H1 (cell line): Measurements from ENCODE around the gene GP1BB. TPM values are rescaled to one million over a fixed set of nuclear protein-coding genes. Genes with fewer than 3 reads are reported as not detected.
A peak's percentile ranks its signal among the peaks of the same experiment; 100 is the strongest.

ENCODE experiments used
- CTCF ChIA-PET: fragments of 300-600 bp; sonication (Branson Sonifier 250); formaldehyde crosslinking; loops from one replicate; lab custom pipeline; 2021; ENCODE audit not compliant: partially characterized antibody; lab: Charles Lee
- POLR2A ChIA-PET: fragments of 300-600 bp; sonication (Branson Sonifier 250); formaldehyde crosslinking; loops from one replicate; lab custom pipeline; 2021; ENCODE audit warnings: inconsistent platforms; ENCODE audit not compliant: partially characterized antibody; lab: Charles Lee
- DNase-seq, 2 experiments: peaks; one replicate each; pipeline versions ENCODE4 v3.0.0 to v3.0.0-alpha.2; 2010 to 2022; ENCODE audit warnings: low spot score in 2 of 2, low read depth in 1 of 2, mixed read lengths in 1 of 2
- FAIRE-seq: peaks from 2 replicates; lab custom pipeline; 2011; peaks lifted over from hg19 to GRCh38; lab: Jason Lieb, UNC
- H2AFZ ChIP-seq: 2 replicates; pipeline ENCODE4 v1.8.1; 2012; ENCODE audit warnings: low read length, inconsistent platforms
- H2AK5ac ChIP-seq: 2 replicates; pipeline ENCODE4 v1.6.1; 2013; ENCODE audit warnings: low read depth, low read length
- H2BK120ac ChIP-seq: replicated peaks from 2 replicates; pipeline ENCODE3; 2013; ENCODE audit warnings: low read depth, low read length, inconsistent platforms
- H2BK12ac ChIP-seq: 2 replicates; pipeline ENCODE4 v1.6.1; 2013; ENCODE audit warnings: low read depth, low read length
- H2BK15ac ChIP-seq: 2 replicates; pipeline ENCODE4 v1.6.1; 2013; ENCODE audit warnings: low read length
- H2BK20ac ChIP-seq: 2 replicates; pipeline ENCODE4 v1.6.1; 2013; ENCODE audit warnings: low read length
- H2BK5ac ChIP-seq: 2 replicates; pipeline ENCODE4 v1.6.1; 2013; ENCODE audit warnings: low read depth, low read length
- H3K14ac ChIP-seq: 2 replicates; pipeline ENCODE4 v1.6.1; 2013; ENCODE audit warnings: inconsistent platforms; ENCODE audit not compliant: insufficient read length
- H3K18ac ChIP-seq: 2 replicates; pipeline ENCODE4 v1.6.1; 2013; ENCODE audit warnings: low read length; ENCODE audit errors: extremely low read depth
- H3K23ac ChIP-seq: 2 replicates; pipeline ENCODE4 v1.6.1; 2013; ENCODE audit warnings: inconsistent platforms; ENCODE audit not compliant: insufficient read length
- H3K23me2 ChIP-seq: 2 replicates; pipeline ENCODE4 v1.6.1; 2013; ENCODE audit warnings: low read depth, low read length
- H3K27ac ChIP-seq: 2 replicates; pipeline ENCODE4 v1.6.1; 2011; ENCODE audit warnings: low read depth, low read length, inconsistent platforms
- H3K27me3 ChIP-seq, 4 experiments: replicated peaks in 1 of 4; 1 replicate in 1 of 4; 2 replicates in 3 of 4; pipeline versions ENCODE4 v1.6.1 to v1.8.1; 2011 to 2013; ENCODE audit warnings: low read length in 3 of 4, mild to moderate bottlenecking in 3 of 4, inconsistent platforms in 2 of 4, mixed read lengths in 2 of 4, moderate library complexity in 1 of 4; ENCODE audit not compliant: control insufficient read depth in 3 of 4, insufficient read depth in 3 of 4; ENCODE audit errors: extremely low read depth in 1 of 4
- H3K36me3 ChIP-seq, 4 experiments: 2 replicates each; pipeline versions ENCODE4 v1.6.1 to v1.8.1; 2011 to 2013; ENCODE audit warnings: mild to moderate bottlenecking in 4 of 4, low read length in 3 of 4, moderate library complexity in 2 of 4, control low read depth in 1 of 4, inconsistent platforms in 1 of 4; ENCODE audit not compliant: insufficient read depth in 4 of 4, control insufficient read depth in 2 of 4
- H3K4ac ChIP-seq: replicated peaks from 2 replicates; pipeline ENCODE3; 2013; ENCODE audit warnings: low read length, low read depth, mixed read lengths, inconsistent platforms; ENCODE audit not compliant: insufficient read length
- H3K4me1 ChIP-seq, 4 experiments: replicated peaks in 1 of 4; 1 replicate in 1 of 4; 2 replicates in 3 of 4; pipeline versions ENCODE4 v1.6.1 to v1.8.1; 2011 to 2013; ENCODE audit warnings: low read length in 3 of 4, inconsistent platforms in 2 of 4, mixed read lengths in 1 of 4; ENCODE audit not compliant: insufficient read depth in 4 of 4, control insufficient read depth in 3 of 4
- H3K4me2 ChIP-seq, 2 experiments: 2 replicates each; pipeline versions ENCODE4 v1.6.1 to v1.8.1; 2011 to 2013; ENCODE audit warnings: low read depth in 2 of 2, low read length in 2 of 2, control low read depth in 1 of 2, inconsistent platforms in 1 of 2, mild to moderate bottlenecking in 1 of 2; ENCODE audit not compliant: insufficient read depth in 1 of 2
- H3K4me3 ChIP-seq, 4 experiments: fragments of 200-600, 300-600 bp in 1 of 4; sonication (generic), shearing (Covaris generic), sonication (Bioruptor Twin) in 1 of 4; 2 replicates each; pipeline versions ENCODE4 v1.5.1 to v1.8.1; 2011 to 2016; ENCODE audit warnings: low read length in 4 of 4, low read depth in 3 of 4, control low read depth in 2 of 4, inconsistent platforms in 2 of 4, mild to moderate bottlenecking in 2 of 4, mixed read lengths in 1 of 4, moderate library complexity in 1 of 4; ENCODE audit not compliant: insufficient read depth in 2 of 4; ENCODE audit errors: extremely low read depth in 1 of 4
- H3K56ac ChIP-seq: replicated peaks from 2 replicates; pipeline ENCODE3; 2013; ENCODE audit warnings: low read depth, mild to moderate bottlenecking, mixed read lengths, low read length, inconsistent platforms; ENCODE audit not compliant: insufficient read length
- H3K79me1 ChIP-seq: 2 replicates; pipeline ENCODE4 v1.6.1; 2013; ENCODE audit warnings: low read depth, low read length, control low read depth
- H3K79me2 ChIP-seq, 2 experiments: 2 replicates each; pipeline versions ENCODE4 v1.6.1 to v1.8.1; 2012 to 2013; ENCODE audit warnings: low read length in 2 of 2, mild to moderate bottlenecking in 2 of 2, inconsistent platforms in 1 of 2; ENCODE audit not compliant: insufficient read depth in 2 of 2, control insufficient read depth in 1 of 2
- H3K9ac ChIP-seq, 4 experiments: replicated peaks in 1 of 4; 1 replicate in 1 of 4; 2 replicates in 3 of 4; pipeline versions ENCODE4 v1.6.1 to v1.8.1; 2011 to 2013; ENCODE audit warnings: low read depth in 3 of 4, low read length in 3 of 4, control low read depth in 2 of 4, mild to moderate bottlenecking in 2 of 4, moderate library complexity in 2 of 4, inconsistent platforms in 1 of 4; ENCODE audit errors: extremely low read depth in 1 of 4
- H3K9me3 ChIP-seq, 2 experiments: 2 replicates each; pipeline versions ENCODE4 v1.6.1 to v1.8.1; 2012 to 2013; ENCODE audit warnings: mild to moderate bottlenecking in 2 of 2, moderate library complexity in 2 of 2, control low read depth in 1 of 2, inconsistent platforms in 1 of 2, low read depth in 1 of 2, low read length in 1 of 2, mixed read lengths in 1 of 2; ENCODE audit not compliant: insufficient read depth in 2 of 2
- H4K20me1 ChIP-seq, 2 experiments: replicated peaks in 1 of 2; 2 replicates each; pipeline versions ENCODE3 to v1.8.1; 2011 to 2013; ENCODE audit warnings: inconsistent platforms in 2 of 2, low read length in 2 of 2, mild to moderate bottlenecking in 1 of 2; ENCODE audit not compliant: insufficient read depth in 2 of 2, control insufficient read depth in 1 of 2
- H4K5ac ChIP-seq: 2 replicates; pipeline ENCODE4 v1.6.1; 2013; ENCODE audit warnings: low read length, low read depth, mixed read lengths, inconsistent platforms; ENCODE audit not compliant: insufficient read length
- H4K8ac ChIP-seq: 2 replicates; pipeline ENCODE4 v1.8.0; 2013; ENCODE audit warnings: mild to moderate bottlenecking, moderate library complexity, low read length, inconsistent platforms; ENCODE audit not compliant: insufficient read depth; ENCODE audit errors: extremely low read depth
- H4K91ac ChIP-seq: replicated peaks from 2 replicates; pipeline ENCODE3; 2013; ENCODE audit warnings: low read length, mixed read lengths, inconsistent platforms; ENCODE audit not compliant: insufficient read length
- BCL11A ChIP-seq, 2 experiments: IDR thresholded peaks; one replicate each; pipeline ENCODE4 v1.6.1; 2011; ENCODE audit warnings: low read depth in 2 of 2, low read length in 2 of 2, mild to moderate bottlenecking in 2 of 2
- CHD1 ChIP-seq: IDR thresholded peaks from 2 replicates; pipeline ENCODE4 v1.6.1; 2012; ENCODE audit warnings: low read depth, low read length, improper control_type of control experiment
- CHD2 ChIP-seq: IDR thresholded peaks from 2 replicates; pipeline ENCODE4 v1.6.1; 2012; ENCODE audit warnings: low read length, improper control_type of control experiment
- FOSL1 ChIP-seq: IDR thresholded peaks from 2 replicates; pipeline ENCODE4 v1.6.1; 2011; ENCODE audit warnings: mild to moderate bottlenecking, low read depth, low read length, moderate library complexity; ENCODE audit not compliant: insufficient read depth
- JUN ChIP-seq: IDR thresholded peaks from 2 replicates; pipeline ENCODE4 v1.6.1; 2011; ENCODE audit warnings: low read depth, mild to moderate bottlenecking, improper control_type of control experiment, low read length
- KDM1A ChIP-seq: fragments of 200-600, 300-600 bp; sonication (generic); IDR thresholded peaks from 2 replicates; pipeline ENCODE4 v1.7.1; 2016; ENCODE audit warnings: mild to moderate bottlenecking, low read length, borderline replicate concordance
- KDM5A ChIP-seq: fragments of 200-600 bp; IDR thresholded peaks from 2 replicates; pipeline ENCODE4 v1.7.1; 2012; ENCODE audit warnings: mild to moderate bottlenecking, low read length, inconsistent platforms, mixed read lengths
- MAFK ChIP-seq: IDR thresholded peaks from 2 replicates; pipeline ENCODE4 v1.6.1; 2012; ENCODE audit warnings: low read depth, mild to moderate bottlenecking, improper control_type of control experiment, low read length
- SP1 ChIP-seq: IDR thresholded peaks from 2 replicates; pipeline ENCODE4 v1.6.1; 2011; ENCODE audit warnings: low read depth, low read length
- TAF7 ChIP-seq: optimal IDR thresholded peaks from 2 replicates; pipeline ENCODE3; 2011; ENCODE audit warnings: low read depth, mild to moderate bottlenecking, inconsistent platforms, low read length, moderate library complexity, borderline replicate concordance
- TBP ChIP-seq: IDR thresholded peaks from 2 replicates; pipeline ENCODE4 v1.6.1; 2011; ENCODE audit warnings: low read depth, low read length, improper control_type of control experiment
- YY1 ChIP-seq: IDR thresholded peaks from 2 replicates; pipeline ENCODE4 v1.6.1; 2011; ENCODE audit warnings: low read depth, mild to moderate bottlenecking, low read length
- WGBS, 2 experiments: shearing (Covaris generic) in 1 of 2; methylation state at CpG; one replicate each; pipeline versions ENCODE4 v1.1.6 to v1.1.7; 2013 to 2015; ENCODE audit warnings: low lambda C conversion rate in 2 of 2, mixed read lengths in 2 of 2, inconsistent platforms in 1 of 2, low coverage in 1 of 2, missing lambda C conversion rate in 1 of 2; ENCODE audit not compliant: insufficient replicate concordance in 2 of 2, insufficient coverage in 1 of 2, insufficient read length in 1 of 2; ENCODE audit errors: extremely low coverage in 1 of 2, missing lambda C conversion rate in 1 of 2; 5-methylcytosine and 5-hydroxymethylcytosine counted together
- polyA plus RNA-seq, 7 experiments: library from polyadenylated mRNA; depleted of rRNA in 3 of 7; stranded (reverse) in 5 of 7; unstranded in 2 of 7; fragments of >200 nt in 5 of 7; fragments of 200-250 nt in 2 of 7; gene quantifications; 1 replicate in 5 of 7; 2 replicates in 1 of 7; 4 replicates in 1 of 7; pipeline versions ENCODE4 v1.2.1 to v1.2.3, GENCODE V29; 2011 to 2013; ENCODE audit warnings: missing spikeins in 2 of 7, mixed read lengths in 2 of 7
- total RNA-seq: library from RNA; stranded (reverse); fragmentation: NEBNext Ultra II Directional; extraction: Animal tissue kit (Norgen Biotek cat#: 25700); gene quantifications from 2 replicates; pipeline ENCODE4 v1.2.1, GENCODE V29; 2021
- TF ChIP-seq, protein P1 (sequence below): IDR thresholded peaks from 2 replicates; pipeline ENCODE4 v1.6.1; 2012; ENCODE audit warnings: low read length, inconsistent platforms

Gene GP1BB
- total and polyA plus RNA-seq, 2 of the 8 experiments (the other 6 are each of a cell fraction or from before 2014, with no cell fraction given): 0.36 TPM; not detected in 1

DNA sequence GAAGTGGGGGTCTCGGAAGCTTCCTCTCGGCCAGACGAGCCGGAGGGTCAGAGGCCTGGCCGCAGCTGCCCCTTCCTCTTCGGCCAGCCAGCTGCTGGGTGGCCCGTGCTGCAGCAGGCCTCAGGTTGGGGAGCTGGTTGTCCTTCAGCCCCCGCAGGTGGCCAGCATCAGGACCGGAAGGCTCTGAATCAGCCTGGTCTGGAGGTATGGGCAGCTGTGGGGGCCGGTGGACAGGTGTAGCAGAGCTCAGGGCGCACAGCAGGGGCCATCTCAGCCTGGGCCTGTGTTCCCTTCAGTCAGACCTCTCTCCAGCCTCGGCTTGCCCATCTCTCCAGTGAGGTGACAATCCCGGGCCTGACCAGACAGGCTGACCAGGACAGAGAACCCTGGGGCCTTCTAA is 23.4 kb downstream of the GP1BB start:
- Histone ChIP-seq H2AK5ac (no peak overlapping the region), H3K56ac (no peak overlapping the region), H3K9ac (no peak overlapping the region), H2BK20ac (no peak overlapping the region), H3K27ac (no peak overlapping the region), H2BK15ac (no peak overlapping the region), H2AFZ (no peak overlapping the region), H3K18ac (no peak overlapping the region), H4K91ac (no peak overlapping the region), H3K36me3 (no peaks in the 10 kb centered on the region), H3K14ac (no peak overlapping the region), H3K4me2 (no peak overlapping the region), H3K4me3 (no peak overlapping the region), H3K27me3 (peaks cover 0 to 2% (median 0%) of the 10 kb centered on the region in 4 experiments; a peak in 3 of 7 replicates), H3K79me2 (no peaks in the 10 kb centered on the region), H3K4ac (no peak overlapping the region), H3K23ac (no peak overlapping the region), H2BK5ac (peak overlapping the region; percentile 71; the same call in 1 of the 2 replicates), H2BK120ac (no peak overlapping the region), H4K20me1 (no peaks in the 10 kb centered on the region), H3K4me1 (peaks cover 0 to 10% (median 2%) of the 10 kb centered on the region in 4 experiments; a peak in 2 of 7 replicates), H2BK12ac (peak overlapping the region; percentile 60; the same call in 1 of the 2 replicates), H4K8ac (no peak overlapping the region), H4K5ac (no peak overlapping the region), H3K79me1 (no peaks in the 10 kb centered on the region), H3K23me2 (no peaks in the 10 kb centered on the region; the same call in 1 of the 2 replicates), H3K9me3 (no peaks in the 10 kb centered on the region)
- POLR2A ChIA-PET: interaction anchor here (1.5 kb wide), 1 partner anchor 10 kb away, joined by 4 read pairs; no protein-coding TSS in a partner anchor
- FAIRE-seq (no peak), DNase-seq (no peak)
- CTCF ChIA-PET: interaction anchor here (1.0 to 16.5 kb wide), 15 partner anchors 8 to 195 kb away, joined by 3 to 168 read pairs (median 4); partner anchors contain the start of genes COMT, GP1BB and TXNRD2
- WGBS, 2 experiments: 88% methylated on average over 13 of the region's 13 CpGs; no CpG with 5 or more reads in 1 of the 2 experiments
- TF ChIP-seq FOSL1: no peak
- TF ChIP-seq JUN: no peak
- no peak for TF ChIP-seq BCL11A (IDR thresholded peaks at IDR 0.05; ENCODE audit: low read depth in 2 of 2, low read length in 2 of 2)
- TF ChIP-seq TAF7: no peak
- no peak for TF ChIP-seq CHD1
- no peak for TF ChIP-seq CHD2
- no peak for TF ChIP-seq SP1
- TF ChIP-seq KDM1A: no peak
- TF ChIP-seq TBP: no peak
- TF ChIP-seq, protein P1, sequence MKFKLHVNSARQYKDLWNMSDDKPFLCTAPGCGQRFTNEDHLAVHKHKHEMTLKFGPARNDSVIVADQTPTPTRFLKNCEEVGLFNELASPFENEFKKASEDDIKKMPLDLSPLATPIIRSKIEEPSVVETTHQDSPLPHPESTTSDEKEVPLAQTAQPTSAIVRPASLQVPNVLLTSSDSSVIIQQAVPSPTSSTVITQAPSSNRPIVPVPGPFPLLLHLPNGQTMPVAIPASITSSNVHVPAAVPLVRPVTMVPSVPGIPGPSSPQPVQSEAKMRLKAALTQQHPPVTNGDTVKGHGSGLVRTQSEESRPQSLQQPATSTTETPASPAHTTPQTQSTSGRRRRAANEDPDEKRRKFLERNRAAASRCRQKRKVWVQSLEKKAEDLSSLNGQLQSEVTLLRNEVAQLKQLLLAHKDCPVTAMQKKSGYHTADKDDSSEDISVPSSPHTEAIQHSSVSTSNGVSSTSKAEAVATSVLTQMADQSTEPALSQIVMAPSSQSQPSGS: no peak
- no peak for TF ChIP-seq KDM5A
- no peak for TF ChIP-seq YY1
- TF ChIP-seq MAFK: no peak
